Measurements from ENCODE around the gene LMX1A. TPM values are rescaled to one million over a fixed set of nuclear protein-coding genes. Genes with fewer than 3 reads are reported as not detected.

The LMX1A gene
- total RNA-seq, 4 donors from 2014 or later = 0.13 to 1.1 (median 0.51) TPM

GRCh38 chr1:165240492-165240891, 116.0 kb downstream of the LMX1A start:
- whole genome bisulfite sequencing, 2 donors (ENCODE audit: low coverage in 1 of 2) = 45% methylated on average over 3 to 4 of the region's 4 CpGs
- Histone ChIP-seq H3K4me3 (no peak overlapping the region), H3K4me1 (peaks cover 0 to 17% (median 0%) of the 10 kb centered on the region in 3 donors), H3K36me3 (no peaks in the 10 kb centered on the region), H3K27me3 (peaks cover 18% of the 10 kb centered on the region), H3K27ac (no peak overlapping the region), H3K9me3 (no peaks in the 10 kb centered on the region)
- no peak for TF ChIP-seq EP300 (IDR thresholded peaks at IDR 0.05)
- no peak for TF ChIP-seq POLR2AphosphoS5 (IDR thresholded peaks at IDR 0.05)
- TF ChIP-seq POLR2A (IDR thresholded peaks at IDR 0.05) = no peak
- TF ChIP-seq CTCF (IDR thresholded peaks at IDR 0.05) = no peak
- ATAC-seq = no peak

GRCh38 chr1:165239873-165240272, 116.6 kb downstream of the LMX1A start:
- no peaks in the 10 kb centered on the region for H3K36me3 ChIP-seq
- H3K4me1 ChIP-seq = peaks cover 0 to 23% (median 0%) of the 10 kb centered on the region in 3 donors
- WGBS, 2 donors (ENCODE audit: low coverage in 1 of 2) = 30 to 38% methylated on average over 2 of the region's 2 CpGs
- no peak overlapping the region for H3K27ac ChIP-seq
- H3K27me3 ChIP-seq = peaks cover 24% of the 10 kb centered on the region
- TF ChIP-seq POLR2AphosphoS5 (IDR thresholded peaks at IDR 0.05) (no peak), POLR2A (IDR thresholded peaks at IDR 0.05) (no peak), CTCF (IDR thresholded peaks at IDR 0.05) (no peak), EP300 (IDR thresholded peaks at IDR 0.05) (no peak)
- H3K4me3 ChIP-seq = no peak overlapping the region
- H3K9me3 ChIP-seq = no peaks in the 10 kb centered on the region
- ATAC-seq = no peak

- ATAC-seq = no peak
- Histone ChIP-seq H3K9me3 (no peaks in the 10 kb centered on the region), H3K36me3 (no peaks in the 10 kb centered on the region), H3K27me3 (peaks cover 61% of the 10 kb centered on the region), H3K27ac (no peak overlapping the region), H3K4me3 (peak overlapping the region in 1 of 2 donors; percentile 52), H3K4me1 (peaks cover 0 to 25% (median 0%) of the 10 kb centered on the region in 3 donors)
- 0 to 5% methylated on average over 2 to 13 of the region's 33 CpGs for WGBS, 2 donors (ENCODE audit: low coverage in 1 of 2)
- TF ChIP-seq CTCF (IDR thresholded peaks at IDR 0.05) (no peak), POLR2A (IDR thresholded peaks at IDR 0.05) (no peak), EP300 (IDR thresholded peaks at IDR 0.05) (no peak), POLR2AphosphoS5 (IDR thresholded peaks at IDR 0.05) (no peak)
Measured at GRCh38 chr1:165235777-165236291, 120.7 kb downstream of the LMX1A start.

GRCh38 chr1:165235155-165235776, 121.2 kb downstream of the LMX1A start:
- Histone ChIP-seq H3K27ac (no peak overlapping the region), H3K9me3 (no peaks in the 10 kb centered on the region), H3K4me1 (peaks cover 0 to 21% (median 0%) of the 10 kb centered on the region in 3 donors), H3K4me3 (peak overlapping the region in 1 of 2 donors; percentile 52), H3K36me3 (no peaks in the 10 kb centered on the region), H3K27me3 (peaks cover 61% of the 10 kb centered on the region)
- TF ChIP-seq POLR2AphosphoS5 (IDR thresholded peaks at IDR 0.05) (no peak), CTCF (IDR thresholded peaks at IDR 0.05) (no peak), POLR2A (IDR thresholded peaks at IDR 0.05) (no peak), EP300 (IDR thresholded peaks at IDR 0.05) (no peak)
- peak; percentile 60 for ATAC-seq
- 0% methylated on average over 10 to 11 of the region's 56 CpGs for WGBS, 2 donors (ENCODE audit: low coverage in 1 of 2)

- Histone ChIP-seq H3K4me1 (peaks cover 0 to 16% (median 0%) of the 10 kb centered on the region in 3 donors), H3K9me3 (no peaks in the 10 kb centered on the region), H3K27ac (no peak overlapping the region), H3K4me3 (no peak overlapping the region), H3K27me3 (peaks cover 61% of the 10 kb centered on the region), H3K36me3 (no peaks in the 10 kb centered on the region)
- TF ChIP-seq EP300 (IDR thresholded peaks at IDR 0.05) (no peak), POLR2A (IDR thresholded peaks at IDR 0.05) (no peak), POLR2AphosphoS5 (IDR thresholded peaks at IDR 0.05) (no peak), CTCF (IDR thresholded peaks at IDR 0.05) (no peak)
- 89 to 91% methylated on average over 4 of the region's 4 CpGs for WGBS, 2 donors (ENCODE audit: low coverage in 1 of 2)
- ATAC-seq = no peak
Measured at GRCh38 chr1:165234149-165234548, 122.4 kb downstream of the LMX1A start.

Measured in gastroesophageal sphincter (tissue), 4 donors.